GM12801 (cell line): ENCODE results near the gene TUBG2.

Source experiments
- CTCF ChIP-seq: IDR thresholded peaks from one replicate; pipeline ENCODE4 v1.5.1; 2011; ENCODE audit warnings: control low read depth; ENCODE audit not compliant: insufficient read length; ENCODE audit errors: extremely low read depth

Gene TUBG2

GRCh38 chr17:42651392-42651791 is 7.7 kb upstream of the TUBG2 start:
- no peak for TF ChIP-seq CTCF

GRCh38 chr17:42653179-42654124 is 5.6 kb upstream of the TUBG2 start:
- TF ChIP-seq CTCF: no peak

GRCh38 chr17:42655528-42655927 is 3.6 kb upstream of the TUBG2 start:
- TF ChIP-seq CTCF: no peak

GRCh38 chr17:42657824-42658588 is 1.1 kb upstream of the TUBG2 start:
- TF ChIP-seq CTCF: no peak

- TF ChIP-seq CTCF: no peak
These were observed 1.7 kb downstream of the TUBG2 start for GRCh38 chr17:42660692-42661345.

GRCh38 chr17:42665581-42666001 is 6.5 kb downstream of the TUBG2 start:
- TF ChIP-seq CTCF: no peak

- no peak for TF ChIP-seq CTCF
These were observed 8.2 kb downstream of the TUBG2 start for GRCh38 chr17:42667088-42667951.
